Progenitor cell of endocrine pancreas (in vitro differentiated cells): ENCODE results near the gene RARA. TPM values are rescaled to one million over a fixed set of nuclear protein-coding genes. Genes with fewer than 3 reads are reported as not detected.

Source experiments
- DNase-seq: peaks from one replicate; pipeline ENCODE4 v3.0.0; 2021; ENCODE audit warnings: low spot score; ENCODE audit not compliant: unreplicated experiment
- H3K27ac Mint-ChIP-seq: 2 replicates; pipeline ENCODE4 v1.8.0; 2021; ENCODE audit warnings: mild to moderate bottlenecking, moderate library complexity, mixed read lengths
- H3K27me3 Mint-ChIP-seq: 2 replicates; pipeline ENCODE4 v1.8.0; 2021; ENCODE audit warnings: mixed read lengths
- H3K36me3 Mint-ChIP-seq: 2 replicates; pipeline ENCODE4 v1.8.0; 2022; ENCODE audit warnings: mixed read lengths; ENCODE audit not compliant: insufficient read depth
- H3K4me1 Mint-ChIP-seq: 2 replicates; pipeline ENCODE4 v1.8.0; 2021; ENCODE audit warnings: low read depth, mixed read lengths
- H3K4me3 Mint-ChIP-seq: 2 replicates; pipeline ENCODE4 v1.8.0; 2021; ENCODE audit warnings: low read depth, mild to moderate bottlenecking, moderate library complexity, mixed read lengths
- H3K9me3 Mint-ChIP-seq: 2 replicates; pipeline ENCODE4 v1.8.0; 2021; ENCODE audit warnings: low read depth, mixed read lengths
- CTCF ChIP-seq: fragments of 200-600 bp; sonication (generic); IDR thresholded peaks from one replicate; pipeline ENCODE4 v1.5.0; 2021; ENCODE audit warnings: antibody characterized with exemption, mild to moderate bottlenecking; ENCODE audit not compliant: unreplicated experiment
- total RNA-seq: library from RNA; stranded (reverse); gene quantifications from 2 replicates; pipeline ENCODE4 v1.2.1, GENCODE V29; 2021

The RARA gene
- total RNA-seq, 1 donor from 2014 or later, result 50.8 TPM

DNA sequence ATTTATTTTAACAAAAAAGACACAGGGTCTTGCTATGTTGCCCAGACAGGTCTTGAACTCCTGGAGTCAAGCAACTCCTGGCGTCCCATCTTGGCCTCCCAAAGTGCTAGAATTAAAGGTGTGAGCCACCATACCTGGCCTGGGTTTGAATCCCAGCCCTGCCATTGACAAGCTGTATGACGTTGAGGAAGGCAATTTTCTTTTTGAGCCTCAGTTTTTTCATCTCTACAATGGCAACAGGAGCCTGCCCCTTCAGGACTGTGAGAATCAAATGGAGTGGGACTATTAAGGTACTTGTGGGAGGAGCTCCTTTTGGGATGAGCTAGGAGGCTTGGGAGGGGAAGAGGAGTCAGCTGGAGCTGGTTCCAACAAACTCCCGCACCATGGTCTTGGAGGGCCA lies 6.2 kb downstream of the RARA start:
- no peak overlapping the region for H3K27ac Mint-ChIP-seq
- H3K4me1 Mint-ChIP-seq, result peaks cover 68% of the 10 kb centered on the region

GRCh38 chr17:40315678-40316570 lies 6.9 kb downstream of the RARA start:
- no peak for TF ChIP-seq CTCF
- Mint-ChIP-seq H3K36me3 (no peaks in the 10 kb centered on the region), H3K27ac (peak overlapping the region; percentile 85), H3K27me3 (no peaks in the 10 kb centered on the region), H3K4me3 (peak overlapping the region; percentile 50), H3K9me3 (no peaks in the 10 kb centered on the region), H3K4me1 (peaks cover 64% of the 10 kb centered on the region)
- no peak for DNase-seq

More for the DNA sequence above, 6.2 kb downstream of the RARA start:
- TF ChIP-seq CTCF, result no peak
- no peaks in the 10 kb centered on the region for H3K9me3 Mint-ChIP-seq
- no peaks in the 10 kb centered on the region for H3K27me3 Mint-ChIP-seq
- no peak overlapping the region for H3K4me3 Mint-ChIP-seq
- no peak for DNase-seq
- H3K36me3 Mint-ChIP-seq, result no peaks in the 10 kb centered on the region

GRCh38 chr17:40316571-40317344 lies 7.8 kb downstream of the RARA start:
- Mint-ChIP-seq H3K36me3 (no peaks in the 10 kb centered on the region), H3K9me3 (no peaks in the 10 kb centered on the region), H3K27ac (peak overlapping the region; percentile 87), H3K4me1 (peaks cover 62% of the 10 kb centered on the region), H3K27me3 (no peaks in the 10 kb centered on the region), H3K4me3 (peak overlapping the region; percentile 86)
- TF ChIP-seq CTCF, result peak; percentile 13
- no peak for DNase-seq

DNA sequence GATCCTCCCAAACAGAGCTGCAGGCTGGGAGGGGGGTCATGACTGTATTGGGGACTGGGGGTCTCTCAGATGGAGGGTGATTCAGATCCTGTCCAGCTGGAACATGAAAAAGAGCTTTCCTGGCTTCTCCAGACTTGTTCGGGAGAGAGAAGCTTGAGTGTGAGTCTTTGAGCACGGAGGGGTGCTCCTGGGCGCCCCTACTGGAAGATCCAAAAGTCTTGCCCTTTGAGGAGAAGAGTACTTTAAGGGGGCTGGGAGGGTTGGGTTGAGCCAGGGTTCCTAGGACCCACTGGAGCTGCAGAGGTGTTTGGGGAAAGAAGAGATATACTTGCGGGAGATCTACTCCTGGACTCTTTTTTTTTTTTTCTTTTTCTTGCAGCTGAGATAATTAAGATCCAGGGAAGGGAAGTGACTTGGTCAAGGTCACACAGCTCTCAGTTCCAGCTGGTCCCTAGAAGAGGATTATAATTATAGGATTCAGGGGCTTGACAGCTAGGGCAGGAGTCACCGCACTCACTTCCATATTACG lies 8.4 kb downstream of the RARA start:
- peaks cover 63% of the 10 kb centered on the region for H3K4me1 Mint-ChIP-seq
- no peak for DNase-seq
- peak overlapping the region; percentile 86 for H3K4me3 Mint-ChIP-seq
- peak; percentile 55 for TF ChIP-seq CTCF
- H3K9me3 Mint-ChIP-seq, result no peaks in the 10 kb centered on the region
- H3K36me3 Mint-ChIP-seq, result no peaks in the 10 kb centered on the region
- peak overlapping the region; percentile 87 for H3K27ac Mint-ChIP-seq
- H3K27me3 Mint-ChIP-seq, result no peaks in the 10 kb centered on the region
